ENCODE measurements around the gene L3MBTL1.

The L3MBTL1 gene

DNA sequence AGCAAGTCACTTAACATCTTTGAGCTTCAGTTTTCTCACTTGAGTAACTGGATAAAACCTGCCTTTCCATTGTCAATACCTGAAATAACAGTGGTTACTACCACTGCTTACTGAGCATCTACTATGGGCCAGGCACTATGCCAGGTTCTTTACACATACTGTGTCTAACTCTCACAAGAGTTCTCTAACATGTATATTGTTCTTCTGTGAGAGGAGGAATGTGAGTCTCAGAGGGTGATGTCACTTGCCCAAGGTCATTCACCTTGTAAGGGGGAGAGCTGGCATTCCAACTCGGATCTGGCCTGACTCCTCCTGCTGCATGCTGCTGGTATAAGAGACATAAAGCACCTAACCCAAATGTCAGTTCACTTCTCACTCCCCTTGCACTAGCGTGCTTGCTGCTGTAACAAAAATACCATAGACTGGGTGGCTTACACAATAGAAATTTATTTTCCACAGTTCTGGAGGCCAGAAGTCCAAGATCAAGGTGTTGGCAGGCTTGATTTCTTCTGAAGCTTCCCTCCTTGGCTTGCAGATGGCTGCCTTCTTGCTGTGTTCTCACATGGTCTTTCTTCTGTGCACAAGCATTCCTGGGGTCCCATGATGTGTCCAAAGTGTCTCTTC, 29.4 kb downstream of the L3MBTL1 start:
- TF ChIP-seq, protein P1, sequence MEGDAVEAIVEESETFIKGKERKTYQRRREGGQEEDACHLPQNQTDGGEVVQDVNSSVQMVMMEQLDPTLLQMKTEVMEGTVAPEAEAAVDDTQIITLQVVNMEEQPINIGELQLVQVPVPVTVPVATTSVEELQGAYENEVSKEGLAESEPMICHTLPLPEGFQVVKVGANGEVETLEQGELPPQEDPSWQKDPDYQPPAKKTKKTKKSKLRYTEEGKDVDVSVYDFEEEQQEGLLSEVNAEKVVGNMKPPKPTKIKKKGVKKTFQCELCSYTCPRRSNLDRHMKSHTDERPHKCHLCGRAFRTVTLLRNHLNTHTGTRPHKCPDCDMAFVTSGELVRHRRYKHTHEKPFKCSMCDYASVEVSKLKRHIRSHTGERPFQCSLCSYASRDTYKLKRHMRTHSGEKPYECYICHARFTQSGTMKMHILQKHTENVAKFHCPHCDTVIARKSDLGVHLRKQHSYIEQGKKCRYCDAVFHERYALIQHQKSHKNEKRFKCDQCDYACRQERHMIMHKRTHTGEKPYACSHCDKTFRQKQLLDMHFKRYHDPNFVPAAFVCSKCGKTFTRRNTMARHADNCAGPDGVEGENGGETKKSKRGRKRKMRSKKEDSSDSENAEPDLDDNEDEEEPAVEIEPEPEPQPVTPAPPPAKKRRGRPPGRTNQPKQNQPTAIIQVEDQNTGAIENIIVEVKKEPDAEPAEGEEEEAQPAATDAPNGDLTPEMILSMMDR (conservative IDR thresholded peaks at IDR 0.05), result no peak
- H3K27ac ChIP-seq, result no peak overlapping the region

DNA sequence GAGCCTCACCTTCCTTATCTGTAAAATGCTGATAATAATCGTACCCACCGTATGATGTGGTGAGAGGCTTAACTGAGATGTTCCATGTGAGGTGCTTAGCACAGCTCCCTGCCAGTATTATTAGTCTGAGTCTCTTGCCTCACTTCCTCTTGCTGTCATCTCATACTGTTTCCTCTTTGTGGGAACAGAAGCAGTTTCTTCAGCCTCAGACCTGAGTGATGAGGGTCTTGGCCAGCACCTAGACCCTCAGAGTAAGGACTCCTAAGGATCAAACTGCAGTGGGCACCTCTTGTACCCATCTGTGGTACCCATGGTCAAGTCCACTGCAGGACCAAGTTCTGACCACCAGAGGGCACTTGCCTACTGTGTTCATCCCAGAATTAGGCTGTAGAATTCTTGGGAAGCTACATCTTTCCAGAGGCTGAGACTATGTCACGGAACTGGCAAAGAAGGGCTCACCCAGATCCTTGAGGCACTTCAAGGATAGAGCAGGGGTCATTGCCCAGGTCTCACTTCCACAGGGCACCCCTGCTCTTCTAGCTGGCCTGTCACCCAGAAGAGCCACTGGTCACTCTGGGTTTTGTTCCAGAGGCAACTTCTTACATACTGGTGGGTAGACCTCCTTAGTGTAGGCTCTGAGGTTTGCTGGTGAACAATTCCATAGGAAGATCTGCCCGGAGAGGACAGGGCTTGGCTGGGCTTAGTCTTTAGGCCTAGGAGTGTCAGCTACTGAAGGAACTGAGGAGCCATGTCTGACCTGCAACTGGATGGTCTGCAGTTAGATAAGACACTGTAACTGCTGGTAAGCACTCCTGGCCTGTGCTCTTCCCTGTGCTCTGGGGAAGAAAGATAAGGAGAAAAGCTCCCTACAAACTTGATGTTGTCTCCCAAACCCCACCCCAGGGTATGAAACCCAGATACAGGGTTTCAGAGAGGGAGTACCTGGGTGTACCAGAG, 30.7 kb downstream of the L3MBTL1 start:
- TF ChIP-seq, protein P1 (conservative IDR thresholded peaks at IDR 0.05), result peak; percentile 97
- H3K27ac ChIP-seq, result no peak overlapping the region

DNA sequence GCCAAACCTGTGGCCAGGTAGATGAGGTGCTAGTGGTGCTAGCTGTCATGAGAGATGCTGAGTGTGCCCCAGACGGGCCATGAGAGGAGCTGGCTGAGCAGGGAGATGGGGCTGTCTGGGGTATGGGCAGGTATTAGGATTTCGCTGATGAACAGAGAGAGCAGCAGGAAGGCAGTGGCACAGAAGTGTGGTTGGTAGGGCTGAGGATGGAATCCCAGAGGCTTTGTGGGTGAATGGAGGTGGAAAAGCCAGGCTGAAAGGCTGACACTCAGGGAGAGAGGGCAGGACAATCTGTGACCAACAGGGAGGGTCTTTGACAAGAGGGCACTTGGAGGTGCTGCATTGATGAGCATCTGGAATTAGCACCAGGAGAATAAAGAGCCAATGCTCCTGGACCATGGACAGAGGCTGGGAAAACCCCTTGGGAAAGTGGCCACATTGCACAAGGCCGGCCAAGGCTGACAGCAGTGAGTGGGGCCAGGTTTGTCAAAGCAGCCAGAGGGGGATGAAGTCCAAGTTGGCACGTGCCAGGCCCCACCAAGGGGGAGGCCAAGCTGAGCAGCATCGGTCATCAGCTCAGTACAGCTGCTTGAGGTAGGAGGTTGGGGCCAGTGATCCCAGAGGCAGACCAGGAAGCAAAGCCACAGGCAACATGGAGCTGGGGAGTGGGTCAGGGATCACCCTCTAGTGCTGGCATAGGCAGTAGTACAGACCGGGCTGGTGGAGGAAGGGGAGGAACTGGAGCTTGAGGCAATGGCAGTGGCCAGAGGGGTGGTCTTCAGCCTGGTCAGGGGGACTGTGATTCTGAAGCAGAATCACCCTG, 31.6 kb downstream of the L3MBTL1 start:
- H3K27ac ChIP-seq, result no peak overlapping the region
- TF ChIP-seq, protein P1 (conservative IDR thresholded peaks at IDR 0.05), result no peak

DNA sequence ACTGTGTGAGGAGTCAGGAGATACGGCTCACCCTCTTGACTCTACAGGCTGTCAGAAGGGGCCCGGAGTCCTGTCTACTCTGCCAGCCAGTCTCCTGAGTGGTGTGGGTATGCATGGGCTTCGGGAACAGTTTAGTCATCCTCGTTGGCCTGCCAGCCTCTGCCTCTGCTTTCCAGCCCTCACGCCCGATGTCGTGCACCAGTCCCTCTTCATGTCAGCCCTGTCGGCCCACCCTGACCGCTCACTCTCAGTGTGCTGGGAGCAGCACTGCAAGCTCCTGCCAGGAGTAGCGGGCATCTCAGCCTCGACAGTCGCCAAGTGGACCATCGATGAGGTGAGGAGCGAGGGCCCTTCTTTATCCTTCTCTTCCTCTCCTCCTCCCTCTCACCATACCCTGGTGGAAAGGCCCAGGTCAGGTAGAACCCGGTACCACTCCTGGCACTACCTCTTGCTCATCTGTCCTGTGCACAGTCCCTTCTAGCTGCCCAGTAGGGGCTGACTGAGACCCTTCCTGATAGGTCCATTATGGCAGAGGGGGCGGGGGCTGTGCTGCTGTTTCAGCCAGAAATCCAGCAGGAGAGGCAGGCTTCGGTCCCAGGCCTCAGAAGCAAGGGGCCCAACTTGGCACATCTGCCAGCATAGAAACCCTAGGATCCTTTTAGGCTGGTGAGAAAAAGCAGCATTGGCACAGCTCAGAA, 32.6 kb downstream of the L3MBTL1 start:
- TF ChIP-seq, protein P1 (conservative IDR thresholded peaks at IDR 0.05), result no peak
- no peak overlapping the region for H3K27ac ChIP-seq

DNA sequence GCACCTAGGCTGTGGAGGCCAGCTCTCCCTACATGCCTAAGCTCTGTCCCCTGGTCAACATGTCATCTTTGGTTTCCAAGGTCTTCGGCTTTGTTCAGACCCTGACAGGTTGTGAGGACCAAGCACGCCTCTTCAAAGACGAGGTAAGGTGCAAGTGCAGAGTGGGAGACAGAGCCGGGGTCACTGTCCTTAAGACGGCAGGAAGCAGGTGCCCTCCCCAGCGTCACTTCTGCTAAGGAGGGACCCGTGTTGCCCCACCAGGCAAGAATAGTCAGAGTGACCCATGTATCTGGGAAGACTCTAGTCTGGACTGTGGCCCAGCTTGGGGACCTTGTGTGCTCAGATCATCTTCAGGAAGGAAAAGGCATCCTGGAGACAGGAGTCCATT, 33.2 kb downstream of the L3MBTL1 start:
- TF ChIP-seq, protein P1 (conservative IDR thresholded peaks at IDR 0.05), result no peak
- H3K27ac ChIP-seq, result no peak overlapping the region

DNA sequence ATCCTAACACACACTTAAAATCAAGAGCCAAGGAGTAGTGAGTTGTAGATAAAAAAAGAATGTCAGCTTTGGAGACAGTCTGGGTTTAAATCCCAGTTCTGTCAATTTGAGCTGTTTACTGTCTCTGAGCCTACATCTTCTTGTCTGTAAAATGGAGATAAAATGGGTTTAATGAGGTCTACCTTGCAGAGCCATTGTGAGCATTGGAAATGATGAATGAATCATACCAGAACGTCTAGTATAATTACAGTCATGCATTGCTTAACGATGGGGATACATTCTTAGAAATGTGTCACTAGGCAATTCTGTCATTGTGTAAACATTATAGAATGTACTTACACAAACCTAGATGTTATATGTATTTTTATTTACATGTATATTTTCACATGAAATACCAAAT, 33.7 kb downstream of the L3MBTL1 start:
- no peak overlapping the region for H3K27ac ChIP-seq
- TF ChIP-seq, protein P1 (conservative IDR thresholded peaks at IDR 0.05), result no peak
